Bone marrow (tissue), 2 donors: ENCODE measurements around the gene NPPA.

Experiments used
- DNase-seq, 2 donors: peaks; one replicate each; lab custom pipeline; 2025; lab: John Stamatoyannopoulos, UW

Gene NPPA

GRCh38 chr1:11874258-11874562, 26.6 kb upstream of the NPPA start:
- no peak for DNase-seq

GRCh38 chr1:11873395-11874257, 26.0 kb upstream of the NPPA start:
- DNase-seq: no peak

- no peak for DNase-seq
These were observed 25.0 kb upstream of the NPPA start for GRCh38 chr1:11872545-11872944.

GRCh38 chr1:11869650-11870207, 22.1 kb upstream of the NPPA start:
- DNase-seq: no peak

GRCh38 chr1:11869104-11869503, 21.5 kb upstream of the NPPA start:
- no peak for DNase-seq

GRCh38 chr1:11868331-11868980, 20.9 kb upstream of the NPPA start:
- DNase-seq: no peak

- DNase-seq: no peak
These were observed 15.3 kb upstream of the NPPA start for GRCh38 chr1:11862890-11863289.

- DNase-seq: no peak
These were observed 13.0 kb upstream of the NPPA start for GRCh38 chr1:11860587-11860986.

- no peak for DNase-seq
These were observed 12.5 kb upstream of the NPPA start for GRCh38 chr1:11860083-11860482.

- DNase-seq: peak in 1 of 2 donors; percentile 55
These were observed 11.6 kb upstream of the NPPA start for GRCh38 chr1:11858968-11859871.

- no peak for DNase-seq
These were observed 11.0 kb upstream of the NPPA start, which contains the start of gene NPPB for GRCh38 chr1:11858613-11858967. Gene NPPB (minus strand): TSS chr1:11858945. CDS start chr1:11858833, 112 bp downstream.

- DNase-seq: no peak
These were observed 10.6 kb upstream of the NPPA start for GRCh38 chr1:11858158-11858557.

GRCh38 chr1:11857164-11857851, 9.7 kb upstream of the NPPA start:
- DNase-seq: no peak

- no peak for DNase-seq
These were observed 9.1 kb upstream of the NPPA start for GRCh38 chr1:11856698-11857097.

GRCh38 chr1:11855430-11855829, 7.8 kb upstream of the NPPA start:
- DNase-seq: no peak

- no peak for DNase-seq
These were observed 6.9 kb upstream of the NPPA start for GRCh38 chr1:11854519-11854918.

- DNase-seq: no peak
These were observed 3.6 kb upstream of the NPPA start for GRCh38 chr1:11851180-11851579.

- no peak for DNase-seq
These were observed 2.6 kb upstream of the NPPA start for GRCh38 chr1:11850156-11850555.

GRCh38 chr1:11848373-11848700, 754 bp upstream of the NPPA start:
- no peak for DNase-seq

GRCh38 chr1:11845641-11846335, 1.8 kb downstream of the NPPA start:
- DNase-seq: no peak
